HepG2 (cell line): ENCODE results near the gene CFAP97.

Source experiments
- KAT7 ChIP-seq: IDR thresholded peaks from 2 replicates; pipeline ENCODE4 v1.6.1; 2018; ENCODE audit warnings: borderline replicate concordance, missing compliant biosample characterization
- ZFP41 ChIP-seq: sonication (generic); formaldehyde crosslinking; IDR thresholded peaks from 2 replicates; pipeline ENCODE4 v1.4.0; 2020; ENCODE audit warnings: mild to moderate bottlenecking, missing genetic modification reagents, borderline replicate concordance
- ZNF720 ChIP-seq: sonication (generic); formaldehyde crosslinking; IDR thresholded peaks from 2 replicates; pipeline ENCODE4 v1.4.0; 2020; ENCODE audit warnings: missing genetic modification reagents
- ZNF770 ChIP-seq: sonication (generic); formaldehyde crosslinking; IDR thresholded peaks from 2 replicates; pipeline ENCODE4 v1.5.0; 2020; ENCODE audit warnings: mild to moderate bottlenecking, missing genetic modification reagents
- ZSCAN30 ChIP-seq: sonication (generic); formaldehyde crosslinking; IDR thresholded peaks from 2 replicates; pipeline ENCODE4 v1.5.0; 2020; ENCODE audit warnings: mild to moderate bottlenecking, missing genetic modification reagents

GRCh38 chr4:185238215-185238681, 34.4 kb upstream of the CFAP97 start:
- TF ChIP-seq ZFP41 (no peak), ZNF770 (CRISPR knock-in tag) (no peak), ZNF720 (CRISPR knock-in tag) (no peak), ZSCAN30 (CRISPR knock-in tag) (no peak), KAT7 (CRISPR knock-in tag) (no peak)
